K562 (cell line): ENCODE measurements around the gene CDKN2C. TPM values are rescaled to one million over a fixed set of nuclear protein-coding genes. Genes with fewer than 3 reads are reported as not detected.

Source experiments
- ATAC-seq: fragments of 200-7000 bp; cut with Tn5 transposase; 3 replicates; pipeline ENCODE4 v1.9.1; 2020; ENCODE audit warnings: moderate library complexity
- BruUV-seq: library from RNA; stranded (reverse); fragments of 400-500 nt; replicated peaks from 2 replicates; lab custom pipeline; 2021; lab: Mats Ljungman, UMichigan
- CTCF ChIA-PET: fragments of 300-600 bp; formaldehyde crosslinking; extraction: SDS; loops from one replicate; lab custom pipeline; 2021; ENCODE audit warnings: low intra/inter-chr PET ratio; lab: Yijun Ruan, JAX
- POLR2A ChIA-PET: fragments of 300-600, 350-650 bp; sonication (Branson Sonifier 250); formaldehyde crosslinking; extraction: SDS; loops from one replicate; lab custom pipeline; 2021; ENCODE audit warnings: antibody characterized with exemption, inconsistent platforms; lab: Yijun Ruan, JAX
- DNase-seq, 4 experiments: peaks; one replicate each; pipeline versions ENCODE4 v3.0.0 to v3.0.0-alpha.2; 2011 to 2018; ENCODE audit warnings: low spot score in 3 of 4, mixed read lengths in 3 of 4; ENCODE audit errors: extremely low read depth in 1 of 4
- FAIRE-seq: peaks from 2 replicates; lab custom pipeline; 2011; peaks lifted over from hg19 to GRCh38; lab: Jason Lieb, UNC
- H2AFZ ChIP-seq: 2 replicates; pipeline ENCODE4 v1.6.0; 2011; ENCODE audit warnings: low read depth, low read length, control low read depth, inconsistent platforms
- H3K27ac ChIP-seq: fragments of 200-600 bp; 3 replicates; pipeline ENCODE4 v1.8.0; 2011; ENCODE audit warnings: low read depth, mild to moderate bottlenecking, control low read depth, inconsistent platforms, low read length, moderate library complexity, mixed read lengths; ENCODE audit errors: extremely low read depth
- H3K27me3 ChIP-seq, 2 experiments: fragments of 300-600 bp in 1 of 2; 2 replicates in 1 of 2; 3 replicates in 1 of 2; pipeline versions ENCODE4 v1.6.0 to v1.8.0; 2011; ENCODE audit warnings: inconsistent platforms in 2 of 2, low read length in 2 of 2, mild to moderate bottlenecking in 1 of 2, mixed read lengths in 1 of 2, moderate library complexity in 1 of 2; ENCODE audit not compliant: control insufficient read depth in 2 of 2, insufficient read depth in 2 of 2
- H3K36me3 ChIP-seq: fragments of 300-600 bp; 3 replicates; pipeline ENCODE4 v1.8.0; 2011; ENCODE audit warnings: mild to moderate bottlenecking, low read length, inconsistent platforms; ENCODE audit not compliant: control insufficient read depth, insufficient read depth
- H3K4me1 ChIP-seq, 2 experiments: fragments of 200-600 bp in 1 of 2; replicated peaks in 1 of 2; 2 replicates in 1 of 2; 3 replicates in 1 of 2; pipeline versions ENCODE4 v1.5.1 to v1.8.0; 2011; ENCODE audit warnings: inconsistent platforms in 2 of 2, low read length in 2 of 2, mild to moderate bottlenecking in 1 of 2, mixed read lengths in 1 of 2, moderate library complexity in 1 of 2; ENCODE audit not compliant: control insufficient read depth in 2 of 2, insufficient read depth in 2 of 2
- H3K4me2 ChIP-seq: 2 replicates; pipeline ENCODE4 v1.6.1; 2011; ENCODE audit warnings: low read length, control low read depth, inconsistent platforms, mixed read lengths; ENCODE audit not compliant: insufficient read depth
- H3K4me3 ChIP-seq: fragments of 200-600 bp; sonication (generic), shearing (Covaris generic); 2 replicates; pipeline ENCODE4 v1.5.1; 2016; ENCODE audit warnings: control low read depth, inconsistent platforms
- H3K79me2 ChIP-seq: fragments of 200-600 bp; 3 replicates; pipeline ENCODE4 v1.8.0; 2011; ENCODE audit warnings: low read length, inconsistent platforms; ENCODE audit not compliant: control insufficient read depth, insufficient read depth
- H3K9ac ChIP-seq, 2 experiments: 2 replicates each; pipeline versions ENCODE4 v1.6.0 to v1.6.1; 2011; ENCODE audit warnings: low read depth in 2 of 2, low read length in 2 of 2, control low read depth in 1 of 2, inconsistent platforms in 1 of 2, mild to moderate bottlenecking in 1 of 2, mixed read lengths in 1 of 2; ENCODE audit not compliant: insufficient read depth in 1 of 2
- H3K9me1 ChIP-seq: one replicate; pipeline ENCODE4 v1.6.0; 2011; ENCODE audit warnings: inconsistent platforms, mild to moderate bottlenecking, low read length, moderate library complexity; ENCODE audit not compliant: control insufficient read depth, insufficient read depth
- H3K9me3 ChIP-seq: replicated peaks from 2 replicates; pipeline ENCODE4 v1.5.1; 2011; ENCODE audit warnings: low read depth, low read length, inconsistent platforms; ENCODE audit not compliant: control insufficient read depth, insufficient read depth
- H4K20me1 ChIP-seq: replicated peaks from 2 replicates; pipeline ENCODE4 v1.6.1; 2011; ENCODE audit warnings: low read length, inconsistent platforms, mixed read lengths; ENCODE audit not compliant: control insufficient read depth, insufficient read depth
- CHD4 ChIP-seq: fragments of 200-600 bp; sonication (generic); IDR thresholded peaks from 3 replicates; pipeline ENCODE4 v1.6.1; 2012; ENCODE audit warnings: low read depth, mild to moderate bottlenecking, mixed read lengths, low read length, inconsistent platforms; ENCODE audit not compliant: insufficient read depth, insufficient replicate concordance, poor library complexity, severe bottlenecking
- SPI1 ChIP-seq: IDR thresholded peaks from 2 replicates; pipeline ENCODE4 v1.6.1; 2011; ENCODE audit warnings: low read depth, low read length, control low read depth, borderline replicate concordance
- ZFPM2 ChIP-seq: fragments of 250-450 bp; sonication (Bioruptor Pico); IDR thresholded peaks from 2 replicates; pipeline ENCODE4 v1.5.1; 2022; ENCODE audit warnings: mild to moderate bottlenecking
- WGBS: fragments of 100-300 bp; shearing (Covaris generic); methylation state at CpG from one replicate; pipeline ENCODE4 v1.1.6; 2016; ENCODE audit warnings: low coverage, mixed read lengths; ENCODE audit not compliant: insufficient coverage; ENCODE audit errors: missing lambda C conversion rate; 5-methylcytosine and 5-hydroxymethylcytosine counted together
- in situ Hi-C: fragments of 300-500 bp; cut with MboI; formaldehyde crosslinking; loops from 4 replicates; pipeline ENCODE4 v1.15.0; 2018; ENCODE audit warnings: inconsistent platforms, mixed read lengths
- intact Hi-C: fragments of 100-400 bp; cut with micrococcal nuclease; formaldehyde crosslinking; loops from 2 replicates; pipeline ENCODE4 v1.14.2; 2022
- polyA plus RNA-seq, 8 experiments: library from polyadenylated mRNA; depleted of rRNA in 4 of 8; stranded (reverse) in 5 of 8; unstranded in 3 of 8; fragments of >200 nt; fragmentation: Nextera tagmentation in 2 of 8; fragmentation: Illumina TruSeq in 1 of 8; extraction: Ambion mirVana in 2 of 8; extraction: Trizol in 1 of 8; gene quantifications; 2 replicates each; pipeline versions ENCODE4 v1.2.1 to v1.2.3, GENCODE V29; 2011 to 2014; ENCODE audit warnings: inconsistent platforms in 1 of 8, missing spikeins in 1 of 8
- total RNA-seq, 7 experiments: library from RNA; depleted of rRNA in 6 of 7; stranded (reverse); fragments of >200 nt in 6 of 7; fragmentation: Illumina TruSeq in 2 of 7; extraction: Trizol in 2 of 7; gene quantifications; 2 replicates each; pipeline versions ENCODE4 v1.2.1 to v1.2.3, GENCODE V29; 2011 to 2021; ENCODE audit warnings: low replicate concordance in 1 of 7
- TF ChIP-seq, protein P1 (sequence below): sonication (generic); formaldehyde crosslinking; IDR thresholded peaks from 2 replicates; pipeline ENCODE4 v1.8.0; 2022; ENCODE audit warnings: mild to moderate bottlenecking, missing genetic modification reagents
- TF ChIP-seq, protein P2 (sequence below): sonication (generic); formaldehyde crosslinking; IDR thresholded peaks from 2 replicates; pipeline ENCODE4 v1.8.1; 2022; ENCODE audit warnings: missing genetic modification reagents

CDKN2C gene
- total and polyA plus RNA-seq, 9 of the 15 experiments (the other 6 are each of a cell fraction or from before 2014, with no cell fraction given), result 11.9 to 74.3 (median 45.9) TPM

DNA sequence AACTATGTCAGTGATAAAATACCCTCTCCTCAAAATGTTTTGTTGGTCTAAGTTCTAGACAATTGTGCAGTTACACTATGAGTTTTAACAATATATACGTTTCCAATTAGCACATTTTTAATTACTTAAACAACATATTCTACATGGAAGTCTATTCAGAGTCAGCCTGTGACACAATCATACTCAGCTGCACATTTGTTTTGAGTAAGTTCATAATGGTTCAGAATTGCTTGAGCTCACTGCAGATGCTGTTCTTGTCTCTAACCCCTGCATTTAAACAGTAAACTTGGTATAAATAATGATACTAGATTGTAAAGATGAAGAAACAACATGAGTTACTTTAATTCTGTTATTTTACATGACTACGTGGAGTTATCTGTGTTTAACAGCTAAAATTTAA is 30.6 kb downstream of the CDKN2C start (continued):
- TF ChIP-seq, protein P1, sequence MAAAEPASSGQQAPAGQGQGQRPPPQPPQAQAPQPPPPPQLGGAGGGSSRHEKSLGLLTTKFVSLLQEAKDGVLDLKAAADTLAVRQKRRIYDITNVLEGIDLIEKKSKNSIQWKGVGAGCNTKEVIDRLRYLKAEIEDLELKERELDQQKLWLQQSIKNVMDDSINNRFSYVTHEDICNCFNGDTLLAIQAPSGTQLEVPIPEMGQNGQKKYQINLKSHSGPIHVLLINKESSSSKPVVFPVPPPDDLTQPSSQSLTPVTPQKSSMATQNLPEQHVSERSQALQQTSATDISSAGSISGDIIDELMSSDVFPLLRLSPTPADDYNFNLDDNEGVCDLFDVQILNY (CRISPR knock-in tag), result no peak
- TF ChIP-seq ZFPM2 (CRISPR knock-in tag), result no peak
- TF ChIP-seq SPI1, result no peak
- TF ChIP-seq, protein P2, sequence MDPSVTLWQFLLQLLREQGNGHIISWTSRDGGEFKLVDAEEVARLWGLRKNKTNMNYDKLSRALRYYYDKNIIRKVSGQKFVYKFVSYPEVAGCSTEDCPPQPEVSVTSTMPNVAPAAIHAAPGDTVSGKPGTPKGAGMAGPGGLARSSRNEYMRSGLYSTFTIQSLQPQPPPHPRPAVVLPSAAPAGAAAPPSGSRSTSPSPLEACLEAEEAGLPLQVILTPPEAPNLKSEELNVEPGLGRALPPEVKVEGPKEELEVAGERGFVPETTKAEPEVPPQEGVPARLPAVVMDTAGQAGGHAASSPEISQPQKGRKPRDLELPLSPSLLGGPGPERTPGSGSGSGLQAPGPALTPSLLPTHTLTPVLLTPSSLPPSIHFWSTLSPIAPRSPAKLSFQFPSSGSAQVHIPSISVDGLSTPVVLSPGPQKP, result no peak

DNA sequence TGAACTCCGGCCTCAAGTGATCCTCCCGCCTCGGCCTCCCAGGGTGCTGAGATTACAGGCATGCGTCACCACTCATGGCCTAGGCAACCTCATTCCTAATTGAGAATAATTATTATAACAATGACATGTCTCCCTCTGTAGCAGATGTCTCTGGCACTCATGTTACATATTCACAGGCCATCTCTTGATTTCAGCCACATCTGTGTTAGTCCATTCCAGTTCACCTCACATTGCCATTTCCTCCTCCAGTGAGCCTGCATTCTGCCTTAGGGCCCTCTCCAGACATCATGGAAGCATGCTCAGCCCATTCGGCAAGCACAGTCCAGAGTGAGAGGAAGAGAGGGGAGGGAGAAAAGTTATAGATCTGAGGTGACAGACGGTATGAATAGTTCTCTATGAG is 32.5 kb downstream of the CDKN2C start:
- H3K27ac ChIP-seq, result no peak overlapping the region
- H3K4me2 ChIP-seq, result no peak overlapping the region
- DNase-seq (no peak), ATAC-seq (no peak)
- intact Hi-C loops, result no loop called here
- H3K27me3 ChIP-seq, result no peaks in the 10 kb centered on the region
- no peaks in the 10 kb centered on the region for H3K79me2 ChIP-seq
- in situ Hi-C loops, result no loop called here
- H3K9ac ChIP-seq, result no peak overlapping the region
- H4K20me1 ChIP-seq, result no peaks in the 10 kb centered on the region
- H3K4me1 ChIP-seq, result peaks cover 0 to 9% of the 10 kb centered on the region in 2 experiments; a peak in 3 of 5 replicates
- H3K9me3 ChIP-seq, result peaks cover 5% of the 10 kb centered on the region
- no peak overlapping the region for H3K4me3 ChIP-seq
- H2AFZ ChIP-seq, result no peak overlapping the region
- WGBS, result 75% methylated on average over 6 of the region's 6 CpGs
- H3K9me1 ChIP-seq, result no peaks in the 10 kb centered on the region
- TF ChIP-seq CHD4, result no peak
- TF ChIP-seq, all 486 proteins: peak for 0
- no TSS peak for BruUV-seq
- ChIA-PET CTCF (no interaction called here), POLR2A (interaction anchor here (1.1 kb wide), 1 partner anchor 68 kb away, joined by 4 read pairs; no protein-coding TSS in a partner anchor)
- no peak for FAIRE-seq
- H3K36me3 ChIP-seq, result no peaks in the 10 kb centered on the region
